ENCODE data around the gene VASN.
"Not testable (repeated sequence)": the region's sequence is repeated elsewhere in the genome, so short reads cannot be mapped to it uniquely, and the experiment has no call there.

The VASN gene

DNA sequence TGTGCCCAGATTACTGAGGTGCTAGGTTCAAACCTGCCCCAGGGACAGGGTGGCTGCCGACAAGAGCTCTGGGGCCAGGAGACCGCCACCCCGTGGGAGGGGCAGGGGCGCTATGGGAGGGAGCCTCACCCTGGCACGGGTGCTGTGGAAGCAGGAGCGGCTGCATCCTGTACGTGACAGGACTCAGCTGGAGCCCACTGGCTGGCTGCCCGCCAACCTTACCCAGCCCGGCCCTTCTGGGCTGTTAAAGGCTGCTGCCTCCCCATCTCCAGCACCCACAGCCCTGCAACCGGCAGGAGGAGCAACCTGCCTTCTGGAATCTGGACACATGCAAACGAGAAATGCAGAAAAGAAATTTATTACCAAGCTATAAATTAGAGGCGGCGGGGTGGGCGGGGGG is 31.7 kb upstream of the VASN start:
- peak overlapping the region; percentile 72 for H3K27ac Mint-ChIP-seq
- H3K9me3 Mint-ChIP-seq = peaks cover 8% of the 10 kb centered on the region
- peaks cover 6% of the 10 kb centered on the region for H3K4me1 Mint-ChIP-seq
- DNase-seq = no peak
- TF ChIP-seq, protein P1, sequence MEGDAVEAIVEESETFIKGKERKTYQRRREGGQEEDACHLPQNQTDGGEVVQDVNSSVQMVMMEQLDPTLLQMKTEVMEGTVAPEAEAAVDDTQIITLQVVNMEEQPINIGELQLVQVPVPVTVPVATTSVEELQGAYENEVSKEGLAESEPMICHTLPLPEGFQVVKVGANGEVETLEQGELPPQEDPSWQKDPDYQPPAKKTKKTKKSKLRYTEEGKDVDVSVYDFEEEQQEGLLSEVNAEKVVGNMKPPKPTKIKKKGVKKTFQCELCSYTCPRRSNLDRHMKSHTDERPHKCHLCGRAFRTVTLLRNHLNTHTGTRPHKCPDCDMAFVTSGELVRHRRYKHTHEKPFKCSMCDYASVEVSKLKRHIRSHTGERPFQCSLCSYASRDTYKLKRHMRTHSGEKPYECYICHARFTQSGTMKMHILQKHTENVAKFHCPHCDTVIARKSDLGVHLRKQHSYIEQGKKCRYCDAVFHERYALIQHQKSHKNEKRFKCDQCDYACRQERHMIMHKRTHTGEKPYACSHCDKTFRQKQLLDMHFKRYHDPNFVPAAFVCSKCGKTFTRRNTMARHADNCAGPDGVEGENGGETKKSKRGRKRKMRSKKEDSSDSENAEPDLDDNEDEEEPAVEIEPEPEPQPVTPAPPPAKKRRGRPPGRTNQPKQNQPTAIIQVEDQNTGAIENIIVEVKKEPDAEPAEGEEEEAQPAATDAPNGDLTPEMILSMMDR (IDR thresholded peaks at IDR 0.05) = no peak
- H3K4me3 Mint-ChIP-seq = no peak overlapping the region
- no peaks in the 10 kb centered on the region for H3K27me3 Mint-ChIP-seq (ENCODE audit: low read depth, poor library complexity)
- peaks cover 17% of the 10 kb centered on the region for H3K36me3 Mint-ChIP-seq (ENCODE audit: low read depth)

DNA sequence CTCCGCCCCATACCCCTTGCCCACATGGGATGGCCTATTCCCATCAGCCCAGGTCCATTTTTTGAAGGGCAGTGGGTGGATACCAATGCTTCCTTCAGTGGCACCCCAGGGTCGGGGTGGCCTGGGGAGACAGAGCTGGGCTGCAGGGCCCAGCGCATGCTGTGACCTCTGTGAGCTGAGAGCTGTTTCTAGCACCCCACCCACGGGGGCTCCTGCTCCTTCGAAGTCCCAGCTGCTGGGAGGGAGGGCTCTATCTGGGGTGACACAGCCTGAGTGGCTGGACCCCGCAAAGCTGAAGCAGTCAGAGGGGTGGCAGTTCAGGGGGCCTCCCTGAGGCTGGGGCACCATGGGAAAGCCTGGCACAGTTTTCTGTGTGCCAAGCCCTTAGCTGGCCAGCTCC is 31.2 kb upstream of the VASN start:
- H3K27me3 Mint-ChIP-seq (ENCODE audit: low read depth, poor library complexity) = no peaks in the 10 kb centered on the region
- DNase-seq = no peak
- no peak overlapping the region for H3K4me3 Mint-ChIP-seq
- peaks cover 19% of the 10 kb centered on the region for H3K36me3 Mint-ChIP-seq (ENCODE audit: low read depth)
- peaks cover 6% of the 10 kb centered on the region for H3K4me1 Mint-ChIP-seq
- TF ChIP-seq, protein P1 (IDR thresholded peaks at IDR 0.05) = no peak
- peaks cover 10% of the 10 kb centered on the region for H3K9me3 Mint-ChIP-seq
- peak overlapping the region; percentile 72 for H3K27ac Mint-ChIP-seq

DNA sequence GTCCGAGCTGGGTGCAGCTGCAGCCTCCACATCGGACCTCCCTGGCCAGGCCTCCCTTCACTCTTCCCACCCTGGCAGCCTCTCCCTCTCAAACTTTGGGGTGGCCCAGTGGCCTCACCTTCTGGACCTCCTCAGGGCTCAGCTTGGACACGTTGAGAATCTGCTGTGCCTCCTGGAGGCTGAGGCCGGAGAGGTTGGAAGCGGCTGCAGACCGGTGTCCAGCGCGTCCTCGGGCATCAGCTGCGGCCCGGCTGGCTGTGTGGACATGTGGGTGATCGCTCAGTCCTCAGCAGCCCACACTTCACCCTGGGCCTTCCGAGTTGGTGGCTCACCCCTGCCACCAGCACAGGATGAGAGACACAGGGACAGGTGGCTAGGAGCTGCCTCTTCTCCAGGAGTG is 30.4 kb upstream of the VASN start:
- H3K9me3 Mint-ChIP-seq = peaks cover 10% of the 10 kb centered on the region

DNA sequence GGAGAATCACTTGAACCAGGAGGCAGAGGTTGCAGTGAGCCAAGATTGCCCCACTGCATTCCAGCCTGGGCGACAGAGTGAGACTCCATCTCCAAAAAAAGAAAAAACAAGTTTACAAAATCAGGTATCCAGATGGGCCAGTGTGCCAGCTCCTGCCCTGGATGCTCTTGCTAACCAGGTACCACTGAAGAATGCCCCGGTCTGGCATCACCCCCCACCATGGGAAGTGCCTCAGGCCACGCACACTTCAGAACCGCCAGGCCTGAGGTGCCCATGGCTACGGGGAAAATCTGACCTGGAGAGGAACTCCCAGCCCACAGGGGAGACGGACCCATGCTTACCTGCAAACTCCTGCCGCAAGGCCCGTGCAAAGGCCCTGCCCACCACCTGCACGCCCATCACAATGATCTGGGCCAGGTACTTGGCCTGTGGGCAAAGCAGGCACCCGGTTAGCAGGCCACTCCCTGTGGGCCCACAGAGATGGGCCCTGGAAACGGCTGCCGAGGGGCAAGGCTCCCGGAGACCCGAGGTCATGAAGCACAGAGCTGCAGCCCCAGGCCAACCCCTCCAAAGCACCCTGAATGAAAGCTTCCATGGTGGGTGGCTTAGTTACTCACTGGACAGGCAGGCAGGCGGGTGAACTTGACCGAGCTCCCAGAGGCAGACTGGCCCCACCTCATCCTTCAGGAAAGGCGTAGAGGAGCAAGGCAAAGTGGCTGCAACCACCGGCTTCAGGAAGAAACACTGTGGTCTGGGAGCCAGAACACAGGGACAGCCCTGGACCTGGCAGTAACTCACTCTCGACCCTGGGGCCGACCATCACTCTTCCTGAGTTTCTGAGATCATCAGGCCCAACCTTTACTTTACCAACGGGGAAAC is 28.5 kb upstream of the VASN start:
- TF ChIP-seq, protein P1 (IDR thresholded peaks at IDR 0.05) = no peak
- peaks cover 10% of the 10 kb centered on the region for H3K9me3 Mint-ChIP-seq
- peak overlapping the region; percentile 84 for H3K27ac Mint-ChIP-seq
- H3K27me3 Mint-ChIP-seq (ENCODE audit: low read depth, poor library complexity) = no peaks in the 10 kb centered on the region
- no peak overlapping the region for H3K4me3 Mint-ChIP-seq
- peaks cover 7% of the 10 kb centered on the region for H3K4me1 Mint-ChIP-seq
- no peak for DNase-seq
- peaks cover 20% of the 10 kb centered on the region for H3K36me3 Mint-ChIP-seq (ENCODE audit: low read depth)

More for the DNA sequence above, 30.4 kb upstream of the VASN start:
- no peak for DNase-seq
- peaks cover 20% of the 10 kb centered on the region for H3K36me3 Mint-ChIP-seq (ENCODE audit: low read depth)
- no peaks in the 10 kb centered on the region for H3K27me3 Mint-ChIP-seq (ENCODE audit: low read depth, poor library complexity)
- no peak overlapping the region for H3K27ac Mint-ChIP-seq
- H3K4me1 Mint-ChIP-seq = peaks cover 6% of the 10 kb centered on the region
- TF ChIP-seq, protein P1 (IDR thresholded peaks at IDR 0.05) = no peak
- no peak overlapping the region for H3K4me3 Mint-ChIP-seq

DNA sequence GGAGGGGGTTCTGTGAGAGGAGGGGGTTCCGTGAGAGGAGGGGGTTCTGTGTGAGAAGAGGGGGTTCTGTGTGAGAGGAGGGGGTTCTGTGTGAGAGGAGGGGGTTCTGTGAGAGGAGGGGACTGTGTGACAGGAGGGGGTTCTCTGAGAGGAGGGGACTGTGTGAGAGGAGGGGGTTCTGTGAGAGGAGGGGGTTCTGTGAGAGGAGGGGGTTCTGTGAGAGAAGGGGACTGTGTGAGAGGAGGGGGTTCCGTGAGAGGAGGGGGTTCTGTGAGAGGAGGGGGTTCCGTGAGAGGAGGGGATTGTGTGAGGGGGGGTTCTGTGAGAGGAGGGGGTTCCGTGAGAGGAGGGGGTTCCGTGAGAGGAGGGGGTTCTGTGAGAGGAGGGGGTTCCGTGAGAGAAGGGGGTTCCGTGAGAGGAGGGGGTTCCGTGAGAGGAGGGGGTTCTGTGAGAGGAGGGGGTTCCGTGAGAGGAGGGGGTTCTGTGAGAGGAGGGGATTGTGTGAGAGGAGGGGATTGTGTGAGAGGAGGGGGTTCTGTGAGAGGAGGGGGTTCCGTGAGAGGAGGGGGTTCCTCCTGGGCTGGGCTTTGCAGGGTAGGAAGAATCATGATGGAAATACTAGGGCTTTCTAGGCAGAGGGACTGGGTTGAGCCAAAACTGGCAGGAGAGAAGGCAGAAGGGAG is 27.2 kb upstream of the VASN start:
- H3K36me3 Mint-ChIP-seq (ENCODE audit: low read depth) = peaks cover 25% of the 10 kb centered on the region
- H3K9me3 Mint-ChIP-seq; DNase-seq; H3K4me3 Mint-ChIP-seq; H3K4me1 Mint-ChIP-seq; H3K27ac Mint-ChIP-seq; H3K27me3 Mint-ChIP-seq (ENCODE audit: low read depth, poor library complexity): not testable (repeated sequence)

DNA sequence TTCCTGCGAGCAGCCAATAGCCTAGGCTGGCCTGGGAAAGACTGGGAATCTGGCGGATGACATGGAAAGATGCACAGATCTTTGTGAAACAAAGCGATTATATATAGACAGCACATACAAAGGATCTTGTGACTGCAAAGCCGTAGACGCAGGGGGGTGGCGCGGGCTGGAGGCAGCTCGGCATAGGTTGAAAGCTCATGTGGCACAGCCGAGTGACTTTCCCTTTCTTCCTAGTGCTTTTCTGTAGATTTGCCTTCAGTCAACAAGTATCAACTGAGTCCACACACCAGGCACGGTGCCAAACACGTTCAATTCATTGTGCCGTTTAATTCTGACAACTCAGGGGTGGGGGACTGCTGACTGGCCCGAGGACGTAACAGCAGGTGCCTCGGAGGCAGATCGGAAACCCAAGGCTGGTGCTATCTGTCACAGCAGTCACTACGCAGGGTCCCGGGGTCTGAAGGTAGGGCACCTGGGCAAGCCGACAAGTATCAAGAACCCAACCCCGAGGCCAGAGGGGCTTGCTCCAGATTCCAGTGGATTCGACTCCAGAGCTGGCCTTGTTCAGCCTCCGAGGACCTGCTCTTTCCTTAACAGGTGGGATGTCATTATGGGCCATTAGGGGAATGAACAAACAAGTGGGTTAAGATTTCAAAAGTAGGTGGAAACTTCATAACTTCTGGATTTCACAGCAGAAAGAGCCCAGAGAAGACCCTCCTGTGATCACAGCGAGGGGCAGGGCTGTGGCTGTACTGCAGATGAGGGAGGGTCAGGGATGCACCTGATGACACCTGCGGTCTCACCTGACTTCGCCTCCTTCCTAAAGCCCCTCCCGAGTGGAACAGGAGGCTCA is 26.4 kb upstream of the VASN start:
- Mint-ChIP-seq H3K9me3 (peaks cover 10% of the 10 kb centered on the region), H3K4me1 (peaks cover 6% of the 10 kb centered on the region), H3K27me3 (ENCODE audit: low read depth, poor library complexity) (no peaks in the 10 kb centered on the region), H3K27ac (no peak overlapping the region), H3K4me3 (no peak overlapping the region), H3K36me3 (ENCODE audit: low read depth) (peaks cover 25% of the 10 kb centered on the region)
- TF ChIP-seq, protein P1 (IDR thresholded peaks at IDR 0.05) = no peak
- DNase-seq = no peak

Measured in nephron progenitor cell (in vitro differentiated cells).